Measurements from ENCODE around the gene ATXN7L2.
"Not testable (repeated sequence)": the region's sequence is repeated elsewhere in the genome, so short reads cannot be mapped to it uniquely, and the experiment has no call there.

Gene ATXN7L2

GRCh38 chr1:109483672-109484518 lies at the start of gene ATXN7L2:
TSS of gene ATXN7L2 (plus strand) at chr1:109483905. CDS start at chr1:109483954, 49 bp downstream.
- H3K36me3 ChIP-seq (ENCODE audit: insufficient read depth, low read length): no peaks in the 10 kb centered on the region
- H3K27me3 ChIP-seq (ENCODE audit: insufficient read depth, low read length): peaks cover 40% of the 10 kb centered on the region
- H3K4me3 ChIP-seq (ENCODE audit: low read depth, low read length): peak within 1 kb of the TSS; percentile 87
- peak within 1 kb of the TSS; percentile 87 for H2AFZ ChIP-seq (ENCODE audit: low read length, unreplicated experiment)
- H3K79me2 ChIP-seq (ENCODE audit: control insufficient read depth, insufficient read depth, low read length, unreplicated experiment): no peaks in the 10 kb centered on the region
- H3K4me1 ChIP-seq (ENCODE audit: control insufficient read depth, insufficient read depth, low read length, unreplicated experiment): peaks cover 15% of the 10 kb centered on the region
- H3K27ac ChIP-seq (ENCODE audit: low read depth, low read length): peak within 1 kb of the TSS; percentile 80

GRCh38 chr1:109434484-109434883 lies 49.2 kb upstream of the ATXN7L2 start:
- no peak overlapping the region for H3K27ac ChIP-seq (ENCODE audit: low read depth, low read length)
- peaks cover 13% of the 10 kb centered on the region for H3K4me1 ChIP-seq (ENCODE audit: control insufficient read depth, insufficient read depth, low read length, unreplicated experiment)
- no peaks in the 10 kb centered on the region for H3K27me3 ChIP-seq (ENCODE audit: insufficient read depth, low read length)
- H2AFZ ChIP-seq (ENCODE audit: low read length, unreplicated experiment): no peak overlapping the region
- no peak overlapping the region for H3K4me3 ChIP-seq (ENCODE audit: low read depth, low read length)
- H3K36me3 ChIP-seq (ENCODE audit: insufficient read depth, low read length): no peaks in the 10 kb centered on the region
- no peaks in the 10 kb centered on the region for H3K79me2 ChIP-seq (ENCODE audit: control insufficient read depth, insufficient read depth, low read length, unreplicated experiment)

- Histone ChIP-seq H3K36me3 (ENCODE audit: insufficient read depth, low read length) (no peaks in the 10 kb centered on the region), H3K4me1 (ENCODE audit: control insufficient read depth, insufficient read depth, low read length, unreplicated experiment) (peaks cover 32% of the 10 kb centered on the region), H3K4me3 (ENCODE audit: low read depth, low read length) (no peak overlapping the region; the same call in 1 of the 2 replicates), H3K79me2 (ENCODE audit: control insufficient read depth, insufficient read depth, low read length, unreplicated experiment) (no peaks in the 10 kb centered on the region), H3K27ac (ENCODE audit: low read depth, low read length) (peak overlapping the region; percentile 85), H2AFZ (ENCODE audit: low read length, unreplicated experiment) (peak overlapping the region; percentile 3), H3K27me3 (ENCODE audit: insufficient read depth, low read length) (peaks cover 12% of the 10 kb centered on the region; the same call in 1 of the 2 replicates)
These were observed 44.9 kb upstream of the ATXN7L2 start for GRCh38 chr1:109438798-109439297.

- H3K27ac ChIP-seq (ENCODE audit: low read depth, low read length): peak overlapping the region; percentile 33
- H3K4me3 ChIP-seq (ENCODE audit: low read depth, low read length): no peak overlapping the region
- peaks cover 32% of the 10 kb centered on the region for H3K4me1 ChIP-seq (ENCODE audit: control insufficient read depth, insufficient read depth, low read length, unreplicated experiment)
- H2AFZ ChIP-seq (ENCODE audit: low read length, unreplicated experiment): no peak overlapping the region
- no peaks in the 10 kb centered on the region for H3K79me2 ChIP-seq (ENCODE audit: control insufficient read depth, insufficient read depth, low read length, unreplicated experiment)
- no peaks in the 10 kb centered on the region for H3K36me3 ChIP-seq (ENCODE audit: insufficient read depth, low read length)
- H3K27me3 ChIP-seq (ENCODE audit: insufficient read depth, low read length): peaks cover 28% of the 10 kb centered on the region; the same call in 1 of the 2 replicates
These were observed 42.6 kb upstream of the ATXN7L2 start for GRCh38 chr1:109441069-109441468.

GRCh38 chr1:109443476-109443875 lies 40.2 kb upstream of the ATXN7L2 start:
- Histone ChIP-seq H3K4me1 (ENCODE audit: control insufficient read depth, insufficient read depth, low read length, unreplicated experiment) (peaks cover 27% of the 10 kb centered on the region), H3K27me3 (ENCODE audit: insufficient read depth, low read length) (peaks cover 28% of the 10 kb centered on the region)

GRCh38 chr1:109444346-109444745 lies 39.4 kb upstream of the ATXN7L2 start:
- peaks cover 32% of the 10 kb centered on the region for H3K27me3 ChIP-seq (ENCODE audit: insufficient read depth, low read length)
- no peak overlapping the region for H3K27ac ChIP-seq (ENCODE audit: low read depth, low read length)
- no peaks in the 10 kb centered on the region for H3K36me3 ChIP-seq (ENCODE audit: insufficient read depth, low read length)
- H3K4me1 ChIP-seq (ENCODE audit: control insufficient read depth, insufficient read depth, low read length, unreplicated experiment): peaks cover 20% of the 10 kb centered on the region
- no peak overlapping the region for H2AFZ ChIP-seq (ENCODE audit: low read length, unreplicated experiment)
- H3K79me2 ChIP-seq (ENCODE audit: control insufficient read depth, insufficient read depth, low read length, unreplicated experiment): no peaks in the 10 kb centered on the region
- H3K4me3 ChIP-seq (ENCODE audit: low read depth, low read length): no peak overlapping the region

More at GRCh38 chr1:109443476-109443875, 40.2 kb upstream of the ATXN7L2 start:
- Histone ChIP-seq H3K36me3 (ENCODE audit: insufficient read depth, low read length) (no peaks in the 10 kb centered on the region), H2AFZ (ENCODE audit: low read length, unreplicated experiment) (no peak overlapping the region), H3K4me3 (ENCODE audit: low read depth, low read length) (no peak overlapping the region), H3K79me2 (ENCODE audit: control insufficient read depth, insufficient read depth, low read length, unreplicated experiment) (no peaks in the 10 kb centered on the region), H3K27ac (ENCODE audit: low read depth, low read length) (no peak overlapping the region)

- not testable (repeated sequence) for H3K36me3 ChIP-seq (ENCODE audit: insufficient read depth, low read length); H3K4me1 ChIP-seq (ENCODE audit: control insufficient read depth, insufficient read depth, low read length, unreplicated experiment); H2AFZ ChIP-seq (ENCODE audit: low read length, unreplicated experiment); H3K4me3 ChIP-seq (ENCODE audit: low read depth, low read length); H3K79me2 ChIP-seq (ENCODE audit: control insufficient read depth, insufficient read depth, low read length, unreplicated experiment); H3K27ac ChIP-seq (ENCODE audit: low read depth, low read length)
- H3K27me3 ChIP-seq (ENCODE audit: insufficient read depth, low read length): peaks cover 41% of the 10 kb centered on the region
These were observed 37.6 kb upstream of the ATXN7L2 start for GRCh38 chr1:109445949-109446695.

GRCh38 chr1:109447524-109447923 lies 36.2 kb upstream of the ATXN7L2 start:
- Histone ChIP-seq H3K36me3 (ENCODE audit: insufficient read depth, low read length) (no peaks in the 10 kb centered on the region), H3K4me3 (ENCODE audit: low read depth, low read length) (no peak overlapping the region), H3K27me3 (ENCODE audit: insufficient read depth, low read length) (peaks cover 41% of the 10 kb centered on the region), H3K27ac (ENCODE audit: low read depth, low read length) (no peak overlapping the region), H3K79me2 (ENCODE audit: control insufficient read depth, insufficient read depth, low read length, unreplicated experiment) (no peaks in the 10 kb centered on the region), H3K4me1 (ENCODE audit: control insufficient read depth, insufficient read depth, low read length, unreplicated experiment) (no peaks in the 10 kb centered on the region), H2AFZ (ENCODE audit: low read length, unreplicated experiment) (no peak overlapping the region)

GRCh38 chr1:109454497-109455133 lies 29.1 kb upstream of the ATXN7L2 start:
- H3K36me3 ChIP-seq (ENCODE audit: insufficient read depth, low read length): no peaks in the 10 kb centered on the region
- H3K4me1 ChIP-seq (ENCODE audit: control insufficient read depth, insufficient read depth, low read length, unreplicated experiment): no peaks in the 10 kb centered on the region
- H2AFZ ChIP-seq (ENCODE audit: low read length, unreplicated experiment): no peak overlapping the region
- H3K27ac ChIP-seq (ENCODE audit: low read depth, low read length): no peak overlapping the region
- peaks cover 51% of the 10 kb centered on the region for H3K27me3 ChIP-seq (ENCODE audit: insufficient read depth, low read length)
- H3K79me2 ChIP-seq (ENCODE audit: control insufficient read depth, insufficient read depth, low read length, unreplicated experiment): no peaks in the 10 kb centered on the region
- H3K4me3 ChIP-seq (ENCODE audit: low read depth, low read length): no peak overlapping the region

GRCh38 chr1:109457819-109458218 lies 25.9 kb upstream of the ATXN7L2 start:
- Histone ChIP-seq H2AFZ (ENCODE audit: low read length, unreplicated experiment) (no peak overlapping the region), H3K36me3 (ENCODE audit: insufficient read depth, low read length) (no peaks in the 10 kb centered on the region), H3K4me3 (ENCODE audit: low read depth, low read length) (no peak overlapping the region), H3K27me3 (ENCODE audit: insufficient read depth, low read length) (peaks cover 71% of the 10 kb centered on the region), H3K27ac (ENCODE audit: low read depth, low read length) (no peak overlapping the region), H3K79me2 (ENCODE audit: control insufficient read depth, insufficient read depth, low read length, unreplicated experiment) (no peaks in the 10 kb centered on the region), H3K4me1 (ENCODE audit: control insufficient read depth, insufficient read depth, low read length, unreplicated experiment) (no peaks in the 10 kb centered on the region)
